ENCODE results near the gene GTF2F1.

The GTF2F1 gene

GRCh38 chr19:6384381-6384780 is 8.6 kb downstream of the GTF2F1 start:
- TF ChIP-seq POLR2A (IDR thresholded peaks at IDR 0.05; ENCODE audit: low read depth, low read length): no peak
- TF ChIP-seq SPI1 (IDR thresholded peaks at IDR 0.05; ENCODE audit: low read depth, low read length): no peak
- TF ChIP-seq POLR2AphosphoS5 (IDR thresholded peaks at IDR 0.05; ENCODE audit: low read depth, low read length): no peak
- TF ChIP-seq TAF1 (IDR thresholded peaks at IDR 0.05; ENCODE audit: low read depth, low read length): no peak
- no peak for TF ChIP-seq POU2F2 (IDR thresholded peaks at IDR 0.05; ENCODE audit: low read depth, low read length)
- no peak for TF ChIP-seq PAX5 (IDR thresholded peaks at IDR 0.05; ENCODE audit: insufficient read depth, low read length, severe bottlenecking)
- DNase-seq (ENCODE audit: insufficient read length, low spot score) (no peak), FAIRE-seq (no peak)

GRCh38 chr19:6383188-6383587 is 9.8 kb downstream of the GTF2F1 start:
- TF ChIP-seq POLR2AphosphoS5 (IDR thresholded peaks at IDR 0.05; ENCODE audit: low read depth, low read length) (peak; percentile 42; the same call in 1 of the 2 replicates), PAX5 (IDR thresholded peaks at IDR 0.05; ENCODE audit: insufficient read depth, low read length, severe bottlenecking) (no peak), POLR2A (IDR thresholded peaks at IDR 0.05; ENCODE audit: low read depth, low read length) (no peak), TAF1 (IDR thresholded peaks at IDR 0.05; ENCODE audit: low read depth, low read length) (no peak)
- no peak for FAIRE-seq
- DNase-seq (ENCODE audit: insufficient read length, low spot score): no peak

GRCh38 chr19:6381030-6381750 is 11.8 kb downstream of the GTF2F1 start:
- FAIRE-seq (no peak), DNase-seq (ENCODE audit: insufficient read length, low spot score) (no peak)
- TF ChIP-seq POU2F2 (IDR thresholded peaks at IDR 0.05; ENCODE audit: low read depth, low read length) (no peak), PAX5 (IDR thresholded peaks at IDR 0.05; ENCODE audit: insufficient read depth, low read length, severe bottlenecking) (no peak), POLR2AphosphoS5 (IDR thresholded peaks at IDR 0.05; ENCODE audit: low read depth, low read length) (no peak), SPI1 (IDR thresholded peaks at IDR 0.05; ENCODE audit: low read depth, low read length) (no peak), POLR2A (IDR thresholded peaks at IDR 0.05; ENCODE audit: low read depth, low read length) (no peak), TAF1 (IDR thresholded peaks at IDR 0.05; ENCODE audit: low read depth, low read length) (no peak)

- DNase-seq (ENCODE audit: insufficient read length, low spot score) (no peak), FAIRE-seq (no peak)
- TF ChIP-seq PAX5 (IDR thresholded peaks at IDR 0.05; ENCODE audit: insufficient read depth, low read length, severe bottlenecking) (no peak), TAF1 (IDR thresholded peaks at IDR 0.05; ENCODE audit: low read depth, low read length) (no peak), POU2F2 (IDR thresholded peaks at IDR 0.05; ENCODE audit: low read depth, low read length) (no peak), POLR2A (IDR thresholded peaks at IDR 0.05; ENCODE audit: low read depth, low read length) (no peak), SPI1 (IDR thresholded peaks at IDR 0.05; ENCODE audit: low read depth, low read length) (no peak), POLR2AphosphoS5 (IDR thresholded peaks at IDR 0.05; ENCODE audit: low read depth, low read length) (no peak)
These were observed 13.2 kb downstream of the GTF2F1 start for GRCh38 chr19:6379744-6380143.

- TF ChIP-seq POU2F2 (IDR thresholded peaks at IDR 0.05; ENCODE audit: low read depth, low read length) (no peak), POLR2A (IDR thresholded peaks at IDR 0.05; ENCODE audit: low read depth, low read length) (no peak), TAF1 (IDR thresholded peaks at IDR 0.05; ENCODE audit: low read depth, low read length) (no peak), PAX5 (IDR thresholded peaks at IDR 0.05; ENCODE audit: insufficient read depth, low read length, severe bottlenecking) (no peak), POLR2AphosphoS5 (IDR thresholded peaks at IDR 0.05; ENCODE audit: low read depth, low read length) (no peak), SPI1 (IDR thresholded peaks at IDR 0.05; ENCODE audit: low read depth, low read length) (no peak)
- FAIRE-seq (no peak), DNase-seq (ENCODE audit: insufficient read length, low spot score) (no peak)
These were observed 14.5 kb downstream of the GTF2F1 start for GRCh38 chr19:6378486-6378885.

GRCh38 chr19:6378041-6378440 is 14.9 kb downstream of the GTF2F1 start:
- no peak for DNase-seq (ENCODE audit: insufficient read length, low spot score)
- TF ChIP-seq POLR2AphosphoS5 (IDR thresholded peaks at IDR 0.05; ENCODE audit: low read depth, low read length): 0 out of 2 replicates have a peak, but pooled peaks have one; percentile 40
- TF ChIP-seq TAF1 (IDR thresholded peaks at IDR 0.05; ENCODE audit: low read depth, low read length): no peak
- no peak for TF ChIP-seq PAX5 (IDR thresholded peaks at IDR 0.05; ENCODE audit: insufficient read depth, low read length, severe bottlenecking)
- no peak for TF ChIP-seq POLR2A (IDR thresholded peaks at IDR 0.05; ENCODE audit: low read depth, low read length)
- FAIRE-seq: no peak

GRCh38 chr19:6376512-6377190 is 16.3 kb downstream of the GTF2F1 start:
- no peak for DNase-seq (ENCODE audit: insufficient read length, low spot score)
- no peak for FAIRE-seq
- TF ChIP-seq SPI1 (IDR thresholded peaks at IDR 0.05; ENCODE audit: low read depth, low read length) (no peak), POLR2A (IDR thresholded peaks at IDR 0.05; ENCODE audit: low read depth, low read length) (no peak), TAF1 (IDR thresholded peaks at IDR 0.05; ENCODE audit: low read depth, low read length) (no peak), POU2F2 (IDR thresholded peaks at IDR 0.05; ENCODE audit: low read depth, low read length) (no peak), POLR2AphosphoS5 (IDR thresholded peaks at IDR 0.05; ENCODE audit: low read depth, low read length) (no peak), PAX5 (IDR thresholded peaks at IDR 0.05; ENCODE audit: insufficient read depth, low read length, severe bottlenecking) (no peak)

- FAIRE-seq (no peak), DNase-seq (ENCODE audit: insufficient read length, low spot score) (no peak)
- TF ChIP-seq PAX5 (IDR thresholded peaks at IDR 0.05; ENCODE audit: insufficient read depth, low read length, severe bottlenecking): no peak
- TF ChIP-seq TAF1 (IDR thresholded peaks at IDR 0.05; ENCODE audit: low read depth, low read length): no peak
- TF ChIP-seq POLR2AphosphoS5 (IDR thresholded peaks at IDR 0.05; ENCODE audit: low read depth, low read length): no peak
These were observed 17.5 kb downstream of the GTF2F1 start, which contains the start of gene PSPN for GRCh38 chr19:6375411-6376010. Gene PSPN (minus strand): TSS chr19:6375933. CDS start chr19:6375849, 84 bp downstream.

GRCh38 chr19:6374711-6375410 is 18.1 kb downstream of the GTF2F1 start:
- no peak for TF ChIP-seq SPI1 (IDR thresholded peaks at IDR 0.05; ENCODE audit: low read depth, low read length)
- FAIRE-seq (no peak), DNase-seq (ENCODE audit: insufficient read length, low spot score) (no peak)

Data from GM12891 (cell line).